GOT3 (cell line): ENCODE data around the gene SPI1.
"Not testable (repeated sequence)": the region's sequence is repeated elsewhere in the genome, so short reads cannot be mapped to it uniquely, and the experiment has no call there.

Experiments used
- DNase-seq: peaks from one replicate; lab custom pipeline; 2025; ENCODE audit warnings: mixed read lengths; lab: John Stamatoyannopoulos, UW

Gene SPI1

DNA sequence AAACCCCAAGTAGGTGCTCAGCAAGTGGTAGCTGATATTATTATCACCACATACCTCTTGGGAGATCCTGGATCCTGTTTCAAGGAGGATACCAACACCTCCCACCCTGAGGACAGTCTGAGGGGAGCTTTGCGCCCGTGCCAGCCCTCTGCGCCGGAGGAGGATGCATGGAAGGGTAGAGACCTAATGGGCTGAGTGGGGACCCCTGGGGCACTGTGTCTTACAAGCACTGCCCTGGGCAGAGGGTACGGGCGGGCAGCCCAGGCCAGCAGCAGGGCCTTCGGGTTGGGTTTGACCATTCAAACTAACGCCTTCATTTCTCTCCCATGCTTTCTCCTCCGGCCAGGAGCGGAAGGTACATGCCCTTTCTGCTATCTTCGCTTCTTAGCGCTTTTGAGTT lies 52.1 kb downstream of the SPI1 start:
- DNase-seq, result no peak

DNA sequence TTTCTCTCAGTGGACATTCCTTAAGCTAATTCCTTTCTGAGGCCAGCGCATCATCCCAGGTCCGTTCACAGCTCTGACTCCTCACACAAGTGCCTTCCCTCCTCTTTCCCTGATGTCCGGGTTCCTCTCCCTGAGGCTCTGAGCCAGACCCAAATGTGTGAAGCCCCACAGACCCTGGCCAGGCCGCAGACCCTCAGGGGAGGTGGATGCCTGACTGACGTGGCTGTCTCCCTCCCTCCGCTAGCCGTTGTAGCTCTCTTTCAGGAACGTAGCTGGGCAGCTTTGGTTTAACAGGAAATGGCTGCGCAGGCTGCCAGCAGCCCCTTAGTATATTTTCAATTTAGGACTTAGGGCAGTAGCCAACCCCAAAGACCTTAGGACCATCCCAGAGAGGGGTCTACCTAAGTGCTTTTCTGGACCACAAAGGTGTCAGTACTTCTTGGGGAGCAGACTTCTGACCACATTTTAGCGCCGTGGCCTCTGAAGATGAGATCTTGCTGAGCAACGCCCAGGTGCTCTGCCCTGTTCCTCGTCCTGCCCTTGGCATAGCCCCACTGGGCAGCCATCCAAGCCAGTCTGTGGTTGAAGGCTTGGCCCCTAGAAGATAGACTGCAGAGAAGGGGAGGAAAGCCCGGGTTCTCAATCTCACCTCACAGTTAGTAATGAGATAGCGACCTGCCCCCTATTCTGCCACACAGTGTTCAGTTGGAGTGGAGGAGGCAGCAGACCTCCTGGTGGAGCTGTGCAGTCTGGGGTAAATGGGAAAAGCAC lies 52.9 kb downstream of the SPI1 start:
- DNase-seq, result no peak

DNA sequence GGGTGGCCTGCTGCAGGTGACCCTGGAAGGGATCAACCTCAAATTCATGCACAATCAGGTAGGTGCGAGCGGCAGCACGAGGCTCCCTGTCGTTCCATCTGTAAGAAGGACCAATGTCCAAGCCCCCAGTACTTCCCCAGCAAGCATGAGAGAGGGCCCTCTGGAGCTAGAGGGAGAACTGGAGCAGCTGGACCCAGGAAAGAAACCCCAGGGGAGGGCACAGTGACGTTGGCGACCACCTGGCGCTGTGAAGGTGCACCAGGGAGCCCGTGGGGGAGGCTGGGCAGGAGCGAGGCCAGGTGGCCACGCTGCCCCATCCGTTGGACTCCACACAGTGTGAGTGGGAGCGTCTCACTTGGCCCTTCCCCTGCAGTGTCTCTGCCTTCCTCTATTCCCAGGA lies 53.8 kb downstream of the SPI1 start:
- DNase-seq, result no peak

DNA sequence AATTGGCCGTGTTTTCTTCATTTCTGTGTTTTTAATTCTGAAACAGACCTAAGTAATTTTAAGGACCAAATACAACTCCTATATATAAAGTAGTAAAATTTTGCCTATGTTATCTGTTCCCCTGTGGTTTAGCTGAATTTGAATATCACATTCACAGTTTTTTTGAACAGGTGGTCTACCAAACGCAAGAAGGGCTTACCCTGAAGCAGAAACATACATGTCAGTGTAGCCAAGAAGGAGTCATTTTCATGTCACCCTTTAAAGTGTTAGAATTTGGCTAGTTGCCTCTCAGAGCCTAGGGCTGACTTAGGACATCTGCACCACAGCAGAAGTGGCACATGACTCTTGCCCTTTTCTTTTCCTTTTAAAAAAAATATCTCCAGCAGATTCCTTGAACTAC lies 60.2 kb downstream of the SPI1 start:
- DNase-seq, result no peak

DNA sequence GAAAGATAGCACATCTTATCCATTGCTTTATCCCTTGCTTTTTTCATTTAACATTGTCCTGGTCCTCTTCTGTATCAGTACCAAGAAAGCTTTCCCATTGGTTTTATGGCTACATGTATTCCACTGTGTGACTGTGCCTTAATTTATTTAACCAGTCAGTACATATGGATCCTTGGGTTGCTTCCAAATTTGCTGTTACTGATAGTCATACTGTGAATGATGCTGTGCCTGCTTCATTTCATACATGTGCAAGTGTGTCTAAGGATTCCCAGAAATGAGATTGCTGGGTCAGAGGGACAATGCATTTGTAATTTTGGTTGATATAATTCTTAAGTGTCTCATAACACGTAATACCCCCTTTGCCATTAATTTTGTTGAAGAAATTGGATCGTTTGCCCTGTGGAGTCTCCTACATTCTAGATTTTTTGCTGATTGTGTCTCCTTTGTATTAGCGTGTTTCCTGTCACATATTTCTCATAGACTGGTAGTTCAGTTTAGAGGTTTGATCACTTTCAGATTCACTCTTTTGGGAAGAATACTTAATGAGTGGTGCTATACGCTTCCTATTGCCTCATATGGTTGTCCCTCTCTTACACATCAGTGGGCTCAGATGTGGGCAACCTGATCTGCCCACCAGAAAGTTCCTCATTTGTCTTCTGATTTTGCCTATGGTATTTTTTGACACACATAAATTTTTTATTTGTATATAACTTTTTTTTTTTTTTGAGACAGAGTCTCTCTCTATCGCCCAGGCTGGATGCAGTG lies 61.1 kb downstream of the SPI1 start:
- no peak for DNase-seq

DNA sequence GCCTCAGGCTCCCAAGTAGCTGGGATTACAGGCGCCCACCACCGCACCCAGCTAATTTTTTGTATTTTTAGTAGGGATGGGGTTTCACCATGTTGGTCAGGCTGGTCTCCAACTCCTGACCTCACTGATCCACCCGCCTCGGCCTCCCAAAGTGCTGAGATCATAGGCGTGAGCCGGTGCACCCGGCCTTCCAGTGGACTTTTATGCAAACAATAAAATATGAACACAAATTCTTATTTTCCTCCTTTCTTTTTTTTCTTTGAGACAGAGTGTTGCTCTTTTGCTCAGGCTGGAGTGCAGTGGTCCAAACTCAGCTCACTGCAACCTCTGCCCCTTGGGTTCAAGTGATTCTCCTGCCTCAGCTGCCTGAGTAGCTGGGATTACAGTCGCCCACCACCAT lies 61.8 kb downstream of the SPI1 start:
- DNase-seq, result not testable (repeated sequence)

DNA sequence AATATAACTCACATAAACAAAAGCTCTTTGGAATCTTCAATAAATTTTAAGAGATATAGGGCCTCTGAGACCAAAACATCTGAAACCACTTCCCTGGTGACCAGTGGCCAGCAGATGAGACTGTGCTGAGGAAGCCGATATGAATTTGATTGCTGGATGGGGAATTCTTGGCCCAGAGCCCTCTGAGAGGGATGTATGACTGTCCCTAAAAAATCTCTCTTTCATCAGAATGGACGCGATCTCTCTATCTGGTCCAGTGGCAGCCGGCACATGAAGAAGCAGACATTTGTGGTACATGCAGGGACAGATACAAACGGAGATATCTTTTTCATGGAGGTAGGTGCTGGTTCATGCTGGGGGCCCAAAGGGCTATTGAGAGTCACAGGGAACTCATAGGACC lies 63.4 kb downstream of the SPI1 start:
- DNase-seq, result no peak

DNA sequence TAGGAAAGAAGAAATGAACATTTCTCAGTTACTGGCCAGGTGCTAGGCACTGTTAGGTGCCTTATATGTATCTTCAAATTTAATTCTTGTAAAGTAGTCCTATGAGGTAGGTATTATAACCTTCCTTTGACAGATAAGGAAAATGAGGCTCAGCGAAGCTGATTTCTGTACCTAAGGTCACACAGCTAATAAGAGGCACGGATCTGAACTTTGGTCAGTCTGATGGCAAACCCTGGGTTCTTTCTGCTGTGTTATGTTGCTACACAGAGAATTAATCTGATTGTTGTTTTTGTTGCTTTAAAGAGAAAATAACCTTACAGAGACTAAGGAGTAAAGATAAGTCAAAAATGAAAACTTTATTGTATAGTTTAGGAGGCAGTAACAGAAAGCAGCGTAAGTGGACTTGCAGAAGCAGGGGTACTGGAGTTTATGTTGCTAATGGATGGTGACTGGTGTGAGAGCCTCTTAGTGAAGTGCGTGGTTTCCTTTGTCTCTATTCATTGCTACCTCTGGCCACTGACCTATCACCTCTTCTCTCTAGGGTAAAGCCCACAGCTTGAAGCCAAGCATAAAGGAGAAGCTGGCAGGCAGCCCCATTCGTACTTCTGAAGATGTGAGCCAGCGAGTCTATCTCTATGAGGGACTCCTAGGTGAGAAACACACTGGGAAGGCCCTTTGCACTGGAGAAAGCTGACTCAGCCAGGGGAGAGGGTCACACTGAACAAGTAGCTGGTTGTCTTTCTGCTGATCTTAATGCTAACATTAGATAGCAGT lies 70.1 kb downstream of the SPI1 start:
- DNase-seq, result no peak

DNA sequence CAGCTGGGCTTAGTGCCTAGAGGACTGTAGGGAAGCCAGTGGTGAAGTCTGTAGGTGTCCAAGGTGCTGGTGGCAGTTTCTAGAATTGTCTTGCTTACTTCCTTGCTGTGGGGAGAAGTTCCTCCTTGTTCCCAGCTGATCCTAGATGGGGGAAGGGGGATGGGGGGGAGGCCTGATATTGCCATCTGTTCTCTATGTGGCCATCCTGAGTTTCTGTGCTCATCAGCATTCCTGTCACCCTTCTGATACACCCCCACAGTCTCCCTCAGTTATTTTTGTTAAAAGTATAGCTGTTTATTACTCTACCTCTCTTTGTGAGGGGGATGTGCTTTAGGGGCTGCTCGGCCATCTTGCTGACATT lies 71.9 kb downstream of the SPI1 start:
- DNase-seq, result no peak

DNA sequence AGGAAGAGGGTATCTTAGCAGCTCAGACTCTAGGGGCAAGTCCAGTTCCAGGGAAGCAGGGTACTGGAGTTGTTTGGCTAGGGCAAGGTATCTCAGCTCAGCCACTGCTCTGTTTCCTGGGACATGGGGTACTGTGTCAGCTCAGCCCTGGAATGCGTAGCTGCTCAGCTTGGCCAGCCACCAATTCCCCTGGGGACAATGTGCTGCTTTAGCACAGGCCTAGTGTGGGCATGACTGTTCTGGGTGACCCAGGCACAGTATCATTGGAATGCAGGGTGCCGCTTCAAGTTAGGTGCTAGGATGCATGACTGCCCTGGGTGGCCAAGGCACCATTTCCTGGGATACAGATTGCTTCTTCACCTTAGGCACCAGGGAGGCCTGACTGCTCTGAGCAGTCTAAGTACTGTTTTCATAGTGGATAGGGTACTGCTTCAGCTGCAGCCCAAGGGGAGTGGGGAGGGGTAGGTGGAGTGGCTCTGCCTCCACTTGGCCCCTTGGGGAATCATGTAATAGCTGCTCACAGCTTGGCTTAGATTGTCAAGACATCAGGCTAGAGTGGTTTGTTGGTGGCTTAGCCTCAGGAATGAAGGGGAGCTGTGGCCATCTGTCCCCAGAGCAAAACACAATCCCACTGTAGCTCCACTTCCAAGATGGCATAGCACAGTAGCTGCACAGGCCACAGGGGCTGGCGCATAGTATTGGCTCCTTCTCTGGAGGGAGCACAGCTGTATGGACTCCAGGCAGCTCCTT lies 72.4 kb downstream of the SPI1 start:
- DNase-seq, result no peak
